Measurements from ENCODE around the gene HSD17B3.

- no peak for TF ChIP-seq CTCF (conservative IDR thresholded peaks at IDR 0.05)
- TF ChIP-seq ZFX (IDR thresholded peaks at IDR 0.05), result no peak
Measured at GRCh38 chr9:96294159-96294545, 7.8 kb downstream of the HSD17B3 start.
